ENCODE measurements around the gene ZBTB32. TPM values are rescaled to one million over a fixed set of nuclear protein-coding genes. Genes with fewer than 3 reads are reported as not detected.

Gene ZBTB32
- total and polyA plus RNA-seq, 11 donors = 0.24 TPM; not detected in 10

- intact Hi-C loops (cut with DNase I) = loop anchor here in 4 of 10 donors (5.0 to 10.0 kb wide), 5 partner anchors 172 to 455 kb away; partner anchors contain the start of genes TMEM147 (in 4 of the 4), LRFN3 (in 2 of the 4), FFAR3 (in 1 of the 4) and USF2 (in 1 of the 4)
- Histone ChIP-seq H3K9me3 (no peaks in the 10 kb centered on the region), H3K36me3 (peaks cover 4 to 51% (median 39%) of the 10 kb centered on the region in 9 donors), H3K4me1 (peaks cover 3 to 39% (median 22%) of the 10 kb centered on the region in 12 donors), H3K27me3 (no peaks in the 10 kb centered on the region), H3K4me3 (peak overlapping the region in 7 of 12 donors; percentile 67 to 100 (median 84)), H3K27ac (peak overlapping the region in 2 of 12 donors; percentile 85 to 89)
- TF ChIP-seq, protein P1, sequence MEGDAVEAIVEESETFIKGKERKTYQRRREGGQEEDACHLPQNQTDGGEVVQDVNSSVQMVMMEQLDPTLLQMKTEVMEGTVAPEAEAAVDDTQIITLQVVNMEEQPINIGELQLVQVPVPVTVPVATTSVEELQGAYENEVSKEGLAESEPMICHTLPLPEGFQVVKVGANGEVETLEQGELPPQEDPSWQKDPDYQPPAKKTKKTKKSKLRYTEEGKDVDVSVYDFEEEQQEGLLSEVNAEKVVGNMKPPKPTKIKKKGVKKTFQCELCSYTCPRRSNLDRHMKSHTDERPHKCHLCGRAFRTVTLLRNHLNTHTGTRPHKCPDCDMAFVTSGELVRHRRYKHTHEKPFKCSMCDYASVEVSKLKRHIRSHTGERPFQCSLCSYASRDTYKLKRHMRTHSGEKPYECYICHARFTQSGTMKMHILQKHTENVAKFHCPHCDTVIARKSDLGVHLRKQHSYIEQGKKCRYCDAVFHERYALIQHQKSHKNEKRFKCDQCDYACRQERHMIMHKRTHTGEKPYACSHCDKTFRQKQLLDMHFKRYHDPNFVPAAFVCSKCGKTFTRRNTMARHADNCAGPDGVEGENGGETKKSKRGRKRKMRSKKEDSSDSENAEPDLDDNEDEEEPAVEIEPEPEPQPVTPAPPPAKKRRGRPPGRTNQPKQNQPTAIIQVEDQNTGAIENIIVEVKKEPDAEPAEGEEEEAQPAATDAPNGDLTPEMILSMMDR (IDR thresholded peaks at IDR 0.05) = no peak
- TF ChIP-seq POLR2A (IDR thresholded peaks at IDR 0.05) = no peak
- no peak for DNase-seq
- ATAC-seq = no peak
- 85 to 89% (median 87%) methylated on average over 31 to 32 of the region's 32 CpGs for WGBS, 4 donors
Observed at GRCh38 chr19:35719402-35720162, 15.2 kb downstream of the ZBTB32 start.

DNA sequence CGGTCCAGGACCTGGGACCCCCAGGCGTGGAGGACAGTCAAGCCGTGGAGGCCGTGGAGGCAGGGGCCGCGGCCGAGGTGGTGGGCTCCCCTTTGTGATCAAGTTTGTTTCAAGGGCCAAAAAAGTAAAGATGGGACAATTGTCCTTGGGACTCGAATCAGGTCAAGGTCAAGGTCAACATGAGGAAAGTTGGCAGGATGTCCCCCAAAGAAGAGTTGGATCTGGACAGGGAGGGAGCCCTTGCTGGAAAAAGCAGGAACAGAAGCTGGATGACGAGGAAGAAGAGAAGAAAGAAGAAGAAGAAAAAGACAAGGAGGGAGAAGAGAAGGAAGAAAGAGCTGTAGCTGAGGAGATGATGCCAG lies 15.8 kb downstream of the ZBTB32 start:
- Histone ChIP-seq H3K36me3 (peaks cover 6 to 56% (median 44%) of the 10 kb centered on the region in 9 donors), H3K9me3 (no peaks in the 10 kb centered on the region), H3K27ac (no peak overlapping the region), H3K4me1 (peaks cover 3 to 38% (median 22%) of the 10 kb centered on the region in 12 donors), H3K4me3 (no peak overlapping the region), H3K27me3 (no peaks in the 10 kb centered on the region)
- 90% methylated on average over 9 of the region's 9 CpGs for WGBS, 4 donors
- ATAC-seq = no peak
- intact Hi-C loops (cut with DNase I) = no loop called here
- TF ChIP-seq, protein P1 (IDR thresholded peaks at IDR 0.05) = no peak
- no peak for TF ChIP-seq POLR2A (IDR thresholded peaks at IDR 0.05)
- no peak for DNase-seq

- peaks cover 3 to 33% (median 18%) of the 10 kb centered on the region in 12 donors for H3K4me1 ChIP-seq
- DNase-seq = no peak
Observed at GRCh38 chr19:35720648-35721047, 16.3 kb downstream of the ZBTB32 start.

DNA sequence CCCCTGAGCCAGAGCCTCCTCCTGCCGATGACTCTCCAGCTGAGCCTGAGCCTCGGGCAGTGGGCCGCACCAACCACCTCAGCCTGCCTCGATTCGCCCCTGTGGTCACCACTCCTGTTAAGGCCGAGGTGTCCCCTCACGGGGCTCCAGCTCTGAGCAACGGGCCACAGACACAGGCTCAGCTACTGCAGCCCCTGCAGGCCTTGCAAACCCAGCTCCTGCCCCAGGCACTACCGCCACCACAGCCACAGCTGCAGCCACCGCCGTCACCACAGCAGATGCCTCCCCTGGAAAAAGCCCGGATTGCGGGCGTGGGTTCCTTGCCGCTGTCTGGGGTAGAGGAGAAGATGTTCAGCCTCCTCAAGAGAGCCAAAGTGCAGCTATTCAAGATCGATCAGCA lies 17.0 kb downstream of the ZBTB32 start:
- H3K4me1 ChIP-seq = peaks cover 3 to 26% (median 12%) of the 10 kb centered on the region in 12 donors
- H3K9me3 ChIP-seq = no peaks in the 10 kb centered on the region
- H3K27me3 ChIP-seq = no peaks in the 10 kb centered on the region
- WGBS, 4 donors = 89 to 98% (median 94%) methylated on average over 5 to 16 of the region's 16 CpGs
- no peak for DNase-seq
- no peak overlapping the region for H3K4me3 ChIP-seq
- intact Hi-C loops (cut with DNase I) = no loop called here
- TF ChIP-seq, protein P1 (IDR thresholded peaks at IDR 0.05) = no peak
- no peak for TF ChIP-seq POLR2A (IDR thresholded peaks at IDR 0.05)
- no peak for ATAC-seq
- H3K36me3 ChIP-seq = peaks cover 8 to 68% (median 57%) of the 10 kb centered on the region in 9 donors
- no peak overlapping the region for H3K27ac ChIP-seq

More at GRCh38 chr19:35720648-35721047, 16.3 kb downstream of the ZBTB32 start:
- Histone ChIP-seq H3K9me3 (no peaks in the 10 kb centered on the region), H3K4me3 (no peak overlapping the region), H3K36me3 (peaks cover 8 to 61% (median 49%) of the 10 kb centered on the region in 9 donors), H3K27me3 (no peaks in the 10 kb centered on the region), H3K27ac (no peak overlapping the region)
- 79 to 88% (median 84%) methylated on average over 10 to 17 of the region's 17 CpGs for WGBS, 4 donors
- no peak for TF ChIP-seq POLR2A (IDR thresholded peaks at IDR 0.05)
- TF ChIP-seq, protein P1 (IDR thresholded peaks at IDR 0.05) = no peak
- intact Hi-C loops (cut with DNase I) = no loop called here
- ATAC-seq = no peak

All from heart left ventricle (tissue), 16 donors.